GM23338 (cell line): Measurements from ENCODE around the gene CHST6. TPM values are rescaled to one million over a fixed set of nuclear protein-coding genes. Genes with fewer than 3 reads are reported as not detected.
A peak's percentile ranks its signal among the peaks of the same experiment; 100 is the strongest.

Source experiments
- ATAC-seq: fragments of 200-7000 bp; cut with Tn5 transposase; 3 replicates; pipeline ENCODE4 v1.9.1; 2020
- DNase-seq: peaks from one replicate; pipeline ENCODE4 v3.0.0-alpha.2; 2015; ENCODE audit warnings: low spot score
- H2AFZ ChIP-seq: fragments of 200-600 bp; sonication (generic); 2 replicates; pipeline ENCODE4 v1.8.0; 2016; ENCODE audit warnings: antibody characterized with exemption, mild to moderate bottlenecking, moderate library complexity
- H3F3A ChIP-seq: fragments of 200-600 bp; sonication (generic); replicated peaks from 2 replicates; pipeline ENCODE4 v1.8.0; 2017; ENCODE audit warnings: antibody characterized with exemption, mixed run types, low read depth
- H3K27ac ChIP-seq: fragments of 200-600 bp; sonication (generic); 2 replicates; pipeline ENCODE4 v1.6.1; 2016; ENCODE audit warnings: low read depth
- H3K27me3 ChIP-seq: fragments of 200-600 bp; sonication (generic); 2 replicates; pipeline ENCODE4 v1.8.0; 2016; ENCODE audit warnings: mild to moderate bottlenecking, mixed run types, moderate library complexity; ENCODE audit not compliant: insufficient read depth
- H3K36me3 ChIP-seq: fragments of 200-600 bp; sonication (generic); 2 replicates; pipeline ENCODE4 v1.8.0; 2016; ENCODE audit warnings: mild to moderate bottlenecking; ENCODE audit not compliant: insufficient read depth
- H3K4me1 ChIP-seq: fragments of 200-600 bp; sonication (generic); 2 replicates; pipeline ENCODE4 v1.8.0; 2016; ENCODE audit warnings: mild to moderate bottlenecking, moderate library complexity; ENCODE audit not compliant: insufficient read depth
- H3K4me2 ChIP-seq: fragments of 200-600 bp; sonication (generic); 2 replicates; pipeline ENCODE4 v1.7.1; 2017; ENCODE audit warnings: mixed run types
- H3K4me3 ChIP-seq: fragments of 200-600 bp; sonication (generic); 2 replicates; pipeline ENCODE4 v1.6.1; 2016; ENCODE audit warnings: mixed run types
- H3K79me2 ChIP-seq: fragments of 200-600 bp; sonication (generic); replicated peaks from 2 replicates; pipeline ENCODE4 v1.8.0; 2017; ENCODE audit warnings: mild to moderate bottlenecking; ENCODE audit not compliant: insufficient read depth
- H3K9me2 ChIP-seq: fragments of 200-600 bp; sonication (generic); 2 replicates; pipeline ENCODE4 v1.8.0; 2017; ENCODE audit not compliant: insufficient read depth
- H4K20me1 ChIP-seq: fragments of 200-600 bp; sonication (generic); replicated peaks from 2 replicates; pipeline ENCODE4 v1.8.0; 2017; ENCODE audit warnings: mild to moderate bottlenecking; ENCODE audit not compliant: insufficient read depth
- H3K27ac Mint-ChIP-seq: 2 replicates; pipeline ENCODE4 v1.8.0; 2020; ENCODE audit warnings: inconsistent platforms, mild to moderate bottlenecking, moderate library complexity, mixed read lengths
- H3K27me3 Mint-ChIP-seq: 3 replicates; pipeline ENCODE4 v1.8.0; 2022; ENCODE audit warnings: low read depth, mild to moderate bottlenecking, moderate library complexity, mixed read lengths, inconsistent platforms; ENCODE audit not compliant: insufficient read depth, poor library complexity
- H3K36me3 Mint-ChIP-seq: 3 replicates; pipeline ENCODE4 v1.8.0; 2021; ENCODE audit warnings: low read depth, mild to moderate bottlenecking, inconsistent platforms, moderate library complexity, mixed read lengths
- H3K4me1 Mint-ChIP-seq: 3 replicates; pipeline ENCODE4 v1.8.0; 2020; ENCODE audit warnings: mild to moderate bottlenecking, inconsistent platforms, mixed read lengths
- H3K4me3 Mint-ChIP-seq: 3 replicates; pipeline ENCODE4 v1.8.0; 2021; ENCODE audit warnings: moderate library complexity, mild to moderate bottlenecking, inconsistent platforms, mixed read lengths
- H3K9me3 Mint-ChIP-seq: 3 replicates; pipeline ENCODE4 v1.8.0; 2020; ENCODE audit warnings: moderate library complexity, mild to moderate bottlenecking, inconsistent platforms, mixed read lengths
- EZH2 ChIP-seq: fragments of 200-600 bp; sonication (generic); IDR thresholded peaks from one replicate; pipeline ENCODE4 v1.8.0; 2017; ENCODE audit warnings: antibody characterized with exemption, mild to moderate bottlenecking, low read depth; ENCODE audit not compliant: unreplicated experiment
- EZH2phosphoT487 ChIP-seq: fragments of 200-600 bp; sonication (generic); IDR thresholded peaks from one replicate; pipeline ENCODE4 v1.8.1; 2018; ENCODE audit warnings: antibody characterized with exemption; ENCODE audit not compliant: unreplicated experiment
- NANOG ChIP-seq: IDR thresholded peaks from 2 replicates; pipeline ENCODE4 v1.6.1; 2016; ENCODE audit warnings: antibody characterized with exemption, borderline replicate concordance
- ZNF114 ChIP-seq: fragments of 250-450 bp; sonication (Bioruptor Pico); IDR thresholded peaks from 2 replicates; pipeline ENCODE4 v1.5.0; 2020; ENCODE audit warnings: mild to moderate bottlenecking, moderate library complexity
- ZNF331 ChIP-seq: fragments of 250-450 bp; sonication (Bioruptor Pico); IDR thresholded peaks from 2 replicates; pipeline ENCODE4 v1.5.0; 2020; ENCODE audit warnings: low read depth, mild to moderate bottlenecking, moderate library complexity
- polyA plus RNA-seq: library from polyadenylated mRNA; unstranded; fragments of >200 nt; fragmentation: Nextera tagmentation; extraction: Ambion mirVana; gene quantifications from 2 replicates; pipeline ENCODE4 v1.2.1, GENCODE V29; 2016
- total RNA-seq: library from RNA; depleted of rRNA; stranded (reverse); fragments of >200 nt; shearing (Covaris generic); gene quantifications from 2 replicates; pipeline ENCODE4 v1.2.3, GENCODE V29; 2014
- TF ChIP-seq, protein P1 (sequence below), 2 experiments: fragments of 200-600 bp in 1 of 2; sonication (generic) in 1 of 2; conservative IDR thresholded peaks; 2 replicates each; pipeline versions ENCODE4 v1.5.1 to v1.6.1; 2016 to 2017; ENCODE audit warnings: antibody characterized with exemption in 2 of 2, low read depth in 2 of 2, mild to moderate bottlenecking in 2 of 2, moderate library complexity in 1 of 2
- TF ChIP-seq, protein P2 (sequence below): fragments of 250-450 bp; sonication (Bioruptor Pico); IDR thresholded peaks from 2 replicates; pipeline ENCODE4 v1.5.0; 2020; ENCODE audit warnings: mild to moderate bottlenecking, moderate library complexity
- TF ChIP-seq, protein P3 (sequence below): IDR thresholded peaks from one replicate; pipeline ENCODE4 v1.6.1; 2018; ENCODE audit warnings: antibody characterized with exemption; ENCODE audit not compliant: unreplicated experiment

CHST6 gene
- total and polyA plus RNA-seq, 2 experiments from 2014 or later: 2.7 to 22.2 TPM

DNA sequence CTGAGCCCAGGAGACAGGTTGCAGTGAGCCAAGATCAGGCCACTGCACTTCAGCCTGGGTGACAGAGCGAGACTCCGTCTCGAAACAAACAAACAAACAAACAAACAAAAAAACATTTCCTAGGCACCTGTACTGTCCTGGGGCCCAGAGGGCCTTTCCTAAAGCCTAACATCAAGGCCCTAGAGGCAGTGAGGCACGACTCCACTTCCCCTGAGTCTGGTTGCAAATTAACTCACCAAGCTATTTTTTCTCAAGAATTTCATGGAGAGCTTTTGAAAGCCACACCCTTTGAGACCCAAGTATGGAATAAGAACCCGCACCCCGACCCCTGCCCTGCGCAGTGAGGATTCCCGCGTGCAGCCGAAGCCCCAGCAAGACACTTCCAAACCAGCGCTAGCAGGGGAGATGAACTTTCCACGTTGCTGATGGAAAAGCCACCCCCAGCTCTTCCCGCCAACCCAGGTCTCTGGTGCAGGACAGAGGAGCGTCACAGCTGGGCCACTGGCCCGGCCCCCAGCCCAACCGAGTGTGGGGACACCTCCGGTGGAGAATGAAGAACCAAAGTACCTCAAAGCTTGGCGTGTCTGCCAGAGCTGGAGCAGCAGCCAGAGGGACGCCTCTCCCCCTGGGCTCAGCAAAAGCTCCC lies 39.4 kb upstream of the CHST6 start:
- Mint-ChIP-seq H3K36me3 (no peaks in the 10 kb centered on the region), H3K4me3 (no peak overlapping the region), H3K4me1 (peaks cover 9% of the 10 kb centered on the region; the same call in 1 of the 3 replicates), H3K27me3 (peaks cover 7% of the 10 kb centered on the region), H3K9me3 (no peaks in the 10 kb centered on the region), H3K27ac (no peak overlapping the region)
- Histone ChIP-seq H3K4me3 (no peak overlapping the region), H3K9me2 (no peaks in the 10 kb centered on the region), H3K27ac (no peak overlapping the region), H3K27me3 (no peaks in the 10 kb centered on the region), H3K79me2 (no peaks in the 10 kb centered on the region), H2AFZ (peak overlapping the region; percentile 93), H3K4me2 (no peak overlapping the region), H3F3A (no peaks in the 10 kb centered on the region), H4K20me1 (no peaks in the 10 kb centered on the region), H3K36me3 (no peaks in the 10 kb centered on the region), H3K4me1 (0 out of 2 replicates have a peak, but pooled peaks cover 5% of the 10 kb centered on the region)
- ATAC-seq (no peak; the same call in 1 of the 3 replicates), DNase-seq (no peak)
- TF ChIP-seq ZNF331 (CRISPR knock-in tag) (no peak), EZH2 (no peak), EZH2phosphoT487 (no peak), ZNF114 (CRISPR knock-in tag) (no peak), NANOG (no peak)
- TF ChIP-seq, protein P1, sequence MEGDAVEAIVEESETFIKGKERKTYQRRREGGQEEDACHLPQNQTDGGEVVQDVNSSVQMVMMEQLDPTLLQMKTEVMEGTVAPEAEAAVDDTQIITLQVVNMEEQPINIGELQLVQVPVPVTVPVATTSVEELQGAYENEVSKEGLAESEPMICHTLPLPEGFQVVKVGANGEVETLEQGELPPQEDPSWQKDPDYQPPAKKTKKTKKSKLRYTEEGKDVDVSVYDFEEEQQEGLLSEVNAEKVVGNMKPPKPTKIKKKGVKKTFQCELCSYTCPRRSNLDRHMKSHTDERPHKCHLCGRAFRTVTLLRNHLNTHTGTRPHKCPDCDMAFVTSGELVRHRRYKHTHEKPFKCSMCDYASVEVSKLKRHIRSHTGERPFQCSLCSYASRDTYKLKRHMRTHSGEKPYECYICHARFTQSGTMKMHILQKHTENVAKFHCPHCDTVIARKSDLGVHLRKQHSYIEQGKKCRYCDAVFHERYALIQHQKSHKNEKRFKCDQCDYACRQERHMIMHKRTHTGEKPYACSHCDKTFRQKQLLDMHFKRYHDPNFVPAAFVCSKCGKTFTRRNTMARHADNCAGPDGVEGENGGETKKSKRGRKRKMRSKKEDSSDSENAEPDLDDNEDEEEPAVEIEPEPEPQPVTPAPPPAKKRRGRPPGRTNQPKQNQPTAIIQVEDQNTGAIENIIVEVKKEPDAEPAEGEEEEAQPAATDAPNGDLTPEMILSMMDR (conservative IDR thresholded peaks at IDR 0.05; ENCODE audit: low read depth in 2 of 2): no peak
- TF ChIP-seq, protein P2, sequence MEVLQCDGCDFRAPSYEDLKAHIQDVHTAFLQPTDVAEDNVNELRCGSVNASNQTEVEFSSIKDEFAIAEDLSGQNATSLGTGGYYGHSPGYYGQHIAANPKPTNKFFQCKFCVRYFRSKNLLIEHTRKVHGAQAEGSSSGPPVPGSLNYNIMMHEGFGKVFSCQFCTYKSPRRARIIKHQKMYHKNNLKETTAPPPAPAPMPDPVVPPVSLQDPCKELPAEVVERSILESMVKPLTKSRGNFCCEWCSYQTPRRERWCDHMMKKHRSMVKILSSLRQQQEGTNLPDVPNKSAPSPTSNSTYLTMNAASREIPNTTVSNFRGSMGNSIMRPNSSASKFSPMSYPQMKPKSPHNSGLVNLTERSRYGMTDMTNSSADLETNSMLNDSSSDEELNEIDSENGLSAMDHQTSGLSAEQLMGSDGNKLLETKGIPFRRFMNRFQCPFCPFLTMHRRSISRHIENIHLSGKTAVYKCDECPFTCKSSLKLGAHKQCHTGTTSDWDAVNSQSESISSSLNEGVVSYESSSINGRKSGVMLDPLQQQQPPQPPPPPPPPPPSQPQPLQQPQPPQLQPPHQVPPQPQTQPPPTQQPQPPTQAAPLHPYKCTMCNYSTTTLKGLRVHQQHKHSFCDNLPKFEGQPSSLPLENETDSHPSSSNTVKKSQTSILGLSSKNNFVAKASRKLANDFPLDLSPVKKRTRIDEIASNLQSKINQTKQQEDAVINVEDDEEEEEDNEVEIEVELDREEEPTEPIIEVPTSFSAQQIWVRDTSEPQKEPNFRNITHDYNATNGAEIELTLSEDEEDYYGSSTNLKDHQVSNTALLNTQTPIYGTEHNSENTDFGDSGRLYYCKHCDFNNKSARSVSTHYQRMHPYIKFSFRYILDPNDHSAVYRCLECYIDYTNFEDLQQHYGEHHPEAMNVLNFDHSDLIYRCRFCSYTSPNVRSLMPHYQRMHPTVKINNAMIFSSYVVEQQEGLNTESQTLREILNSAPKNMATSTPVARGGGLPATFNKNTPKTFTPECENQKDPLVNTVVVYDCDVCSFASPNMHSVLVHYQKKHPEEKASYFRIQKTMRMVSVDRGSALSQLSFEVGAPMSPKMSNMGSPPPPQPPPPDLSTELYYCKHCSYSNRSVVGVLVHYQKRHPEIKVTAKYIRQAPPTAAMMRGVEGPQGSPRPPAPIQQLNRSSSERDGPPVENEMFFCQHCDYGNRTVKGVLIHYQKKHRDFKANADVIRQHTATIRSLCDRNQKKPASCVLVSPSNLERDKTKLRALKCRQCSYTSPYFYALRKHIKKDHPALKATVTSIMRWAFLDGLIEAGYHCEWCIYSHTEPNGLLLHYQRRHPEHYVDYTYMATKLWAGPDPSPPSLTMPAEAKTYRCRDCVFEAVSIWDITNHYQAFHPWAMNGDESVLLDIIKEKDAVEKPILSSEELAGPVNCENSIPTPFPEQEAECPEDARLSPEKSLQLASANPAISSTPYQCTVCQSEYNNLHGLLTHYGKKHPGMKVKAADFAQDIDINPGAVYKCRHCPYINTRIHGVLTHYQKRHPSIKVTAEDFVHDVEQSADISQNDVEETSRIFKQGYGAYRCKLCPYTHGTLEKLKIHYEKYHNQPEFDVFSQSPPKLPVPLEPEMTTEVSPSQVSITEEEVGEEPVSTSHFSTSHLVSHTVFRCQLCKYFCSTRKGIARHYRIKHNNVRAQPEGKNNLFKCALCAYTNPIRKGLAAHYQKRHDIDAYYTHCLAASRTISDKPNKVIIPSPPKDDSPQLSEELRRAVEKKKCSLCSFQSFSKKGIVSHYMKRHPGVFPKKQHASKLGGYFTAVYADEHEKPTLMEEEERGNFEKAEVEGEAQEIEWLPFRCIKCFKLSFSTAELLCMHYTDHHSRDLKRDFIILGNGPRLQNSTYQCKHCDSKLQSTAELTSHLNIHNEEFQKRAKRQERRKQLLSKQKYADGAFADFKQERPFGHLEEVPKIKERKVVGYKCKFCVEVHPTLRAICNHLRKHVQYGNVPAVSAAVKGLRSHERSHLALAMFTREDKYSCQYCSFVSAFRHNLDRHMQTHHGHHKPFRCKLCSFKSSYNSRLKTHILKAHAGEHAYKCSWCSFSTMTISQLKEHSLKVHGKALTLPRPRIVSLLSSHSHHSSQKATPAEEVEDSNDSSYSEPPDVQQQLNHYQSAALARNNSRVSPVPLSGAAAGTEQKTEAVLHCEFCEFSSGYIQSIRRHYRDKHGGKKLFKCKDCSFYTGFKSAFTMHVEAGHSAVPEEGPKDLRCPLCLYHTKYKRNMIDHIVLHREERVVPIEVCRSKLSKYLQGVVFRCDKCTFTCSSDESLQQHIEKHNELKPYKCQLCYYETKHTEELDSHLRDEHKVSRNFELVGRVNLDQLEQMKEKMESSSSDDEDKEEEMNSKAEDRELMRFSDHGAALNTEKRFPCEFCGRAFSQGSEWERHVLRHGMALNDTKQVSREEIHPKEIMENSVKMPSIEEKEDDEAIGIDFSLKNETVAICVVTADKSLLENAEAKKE (CRISPR knock-in tag): no peak
- TF ChIP-seq, protein P3, sequence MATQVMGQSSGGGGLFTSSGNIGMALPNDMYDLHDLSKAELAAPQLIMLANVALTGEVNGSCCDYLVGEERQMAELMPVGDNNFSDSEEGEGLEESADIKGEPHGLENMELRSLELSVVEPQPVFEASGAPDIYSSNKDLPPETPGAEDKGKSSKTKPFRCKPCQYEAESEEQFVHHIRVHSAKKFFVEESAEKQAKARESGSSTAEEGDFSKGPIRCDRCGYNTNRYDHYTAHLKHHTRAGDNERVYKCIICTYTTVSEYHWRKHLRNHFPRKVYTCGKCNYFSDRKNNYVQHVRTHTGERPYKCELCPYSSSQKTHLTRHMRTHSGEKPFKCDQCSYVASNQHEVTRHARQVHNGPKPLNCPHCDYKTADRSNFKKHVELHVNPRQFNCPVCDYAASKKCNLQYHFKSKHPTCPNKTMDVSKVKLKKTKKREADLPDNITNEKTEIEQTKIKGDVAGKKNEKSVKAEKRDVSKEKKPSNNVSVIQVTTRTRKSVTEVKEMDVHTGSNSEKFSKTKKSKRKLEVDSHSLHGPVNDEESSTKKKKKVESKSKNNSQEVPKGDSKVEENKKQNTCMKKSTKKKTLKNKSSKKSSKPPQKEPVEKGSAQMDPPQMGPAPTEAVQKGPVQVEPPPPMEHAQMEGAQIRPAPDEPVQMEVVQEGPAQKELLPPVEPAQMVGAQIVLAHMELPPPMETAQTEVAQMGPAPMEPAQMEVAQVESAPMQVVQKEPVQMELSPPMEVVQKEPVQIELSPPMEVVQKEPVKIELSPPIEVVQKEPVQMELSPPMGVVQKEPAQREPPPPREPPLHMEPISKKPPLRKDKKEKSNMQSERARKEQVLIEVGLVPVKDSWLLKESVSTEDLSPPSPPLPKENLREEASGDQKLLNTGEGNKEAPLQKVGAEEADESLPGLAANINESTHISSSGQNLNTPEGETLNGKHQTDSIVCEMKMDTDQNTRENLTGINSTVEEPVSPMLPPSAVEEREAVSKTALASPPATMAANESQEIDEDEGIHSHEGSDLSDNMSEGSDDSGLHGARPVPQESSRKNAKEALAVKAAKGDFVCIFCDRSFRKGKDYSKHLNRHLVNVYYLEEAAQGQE: no peak
